ENCODE results near the gene SKAP1. TPM values are rescaled to one million over a fixed set of nuclear protein-coding genes. Genes with fewer than 3 reads are reported as not detected.
A peak's percentile ranks its signal among the peaks of the same experiment; 100 is the strongest.

Gene SKAP1
- total RNA-seq, 1 donor from 2014 or later, result 0.69 TPM

DNA sequence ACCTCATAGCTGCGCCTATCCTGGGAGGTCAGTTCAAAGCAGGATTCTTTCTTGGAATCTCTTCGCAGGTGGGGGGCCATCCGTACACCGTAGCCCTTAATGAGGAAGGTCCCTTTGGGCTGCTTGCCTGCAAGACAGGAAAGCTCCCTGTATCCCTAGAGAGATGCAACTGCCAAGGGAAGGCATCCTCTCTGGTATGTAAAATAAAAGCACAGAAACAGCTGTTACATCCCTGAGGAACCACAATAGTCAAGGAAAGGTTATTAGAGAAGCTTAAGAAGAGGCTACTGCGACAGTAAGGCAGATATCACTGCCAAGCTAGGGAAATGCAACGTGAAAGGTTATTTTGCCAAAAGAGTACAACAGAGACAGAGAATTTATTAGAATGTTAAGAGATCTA is 245.3 kb downstream of the SKAP1 start:
- H3K4me1 Mint-ChIP-seq (ENCODE audit: low read depth), result peaks cover 5% of the 10 kb centered on the region
- no peak for DNase-seq (ENCODE audit: low spot score, unreplicated experiment)
- H3K9me3 Mint-ChIP-seq (ENCODE audit: low read depth), result no peaks in the 10 kb centered on the region
- no peaks in the 10 kb centered on the region for H3K36me3 Mint-ChIP-seq (ENCODE audit: insufficient read depth)
- no peak overlapping the region for H3K4me3 Mint-ChIP-seq (ENCODE audit: low read depth)
- TF ChIP-seq, protein P1, sequence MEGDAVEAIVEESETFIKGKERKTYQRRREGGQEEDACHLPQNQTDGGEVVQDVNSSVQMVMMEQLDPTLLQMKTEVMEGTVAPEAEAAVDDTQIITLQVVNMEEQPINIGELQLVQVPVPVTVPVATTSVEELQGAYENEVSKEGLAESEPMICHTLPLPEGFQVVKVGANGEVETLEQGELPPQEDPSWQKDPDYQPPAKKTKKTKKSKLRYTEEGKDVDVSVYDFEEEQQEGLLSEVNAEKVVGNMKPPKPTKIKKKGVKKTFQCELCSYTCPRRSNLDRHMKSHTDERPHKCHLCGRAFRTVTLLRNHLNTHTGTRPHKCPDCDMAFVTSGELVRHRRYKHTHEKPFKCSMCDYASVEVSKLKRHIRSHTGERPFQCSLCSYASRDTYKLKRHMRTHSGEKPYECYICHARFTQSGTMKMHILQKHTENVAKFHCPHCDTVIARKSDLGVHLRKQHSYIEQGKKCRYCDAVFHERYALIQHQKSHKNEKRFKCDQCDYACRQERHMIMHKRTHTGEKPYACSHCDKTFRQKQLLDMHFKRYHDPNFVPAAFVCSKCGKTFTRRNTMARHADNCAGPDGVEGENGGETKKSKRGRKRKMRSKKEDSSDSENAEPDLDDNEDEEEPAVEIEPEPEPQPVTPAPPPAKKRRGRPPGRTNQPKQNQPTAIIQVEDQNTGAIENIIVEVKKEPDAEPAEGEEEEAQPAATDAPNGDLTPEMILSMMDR (IDR thresholded peaks at IDR 0.05; ENCODE audit: unreplicated experiment), result no peak
- no peak overlapping the region for H3K27ac Mint-ChIP-seq
- peaks cover 36% of the 10 kb centered on the region for H3K27me3 Mint-ChIP-seq

- no peak overlapping the region for H3K4me3 Mint-ChIP-seq (ENCODE audit: low read depth)
- peaks cover 43% of the 10 kb centered on the region for H3K27me3 Mint-ChIP-seq
- H3K4me1 Mint-ChIP-seq (ENCODE audit: low read depth), result peaks cover 5% of the 10 kb centered on the region
- no peak for DNase-seq (ENCODE audit: low spot score, unreplicated experiment)
- no peaks in the 10 kb centered on the region for H3K9me3 Mint-ChIP-seq (ENCODE audit: low read depth)
- H3K36me3 Mint-ChIP-seq (ENCODE audit: insufficient read depth), result no peaks in the 10 kb centered on the region
- H3K27ac Mint-ChIP-seq, result no peak overlapping the region
- TF ChIP-seq, protein P1 (IDR thresholded peaks at IDR 0.05; ENCODE audit: unreplicated experiment), result peak; percentile 48
These were observed 248.4 kb downstream of the SKAP1 start for GRCh38 chr17:48181653-48182052.

DNA sequence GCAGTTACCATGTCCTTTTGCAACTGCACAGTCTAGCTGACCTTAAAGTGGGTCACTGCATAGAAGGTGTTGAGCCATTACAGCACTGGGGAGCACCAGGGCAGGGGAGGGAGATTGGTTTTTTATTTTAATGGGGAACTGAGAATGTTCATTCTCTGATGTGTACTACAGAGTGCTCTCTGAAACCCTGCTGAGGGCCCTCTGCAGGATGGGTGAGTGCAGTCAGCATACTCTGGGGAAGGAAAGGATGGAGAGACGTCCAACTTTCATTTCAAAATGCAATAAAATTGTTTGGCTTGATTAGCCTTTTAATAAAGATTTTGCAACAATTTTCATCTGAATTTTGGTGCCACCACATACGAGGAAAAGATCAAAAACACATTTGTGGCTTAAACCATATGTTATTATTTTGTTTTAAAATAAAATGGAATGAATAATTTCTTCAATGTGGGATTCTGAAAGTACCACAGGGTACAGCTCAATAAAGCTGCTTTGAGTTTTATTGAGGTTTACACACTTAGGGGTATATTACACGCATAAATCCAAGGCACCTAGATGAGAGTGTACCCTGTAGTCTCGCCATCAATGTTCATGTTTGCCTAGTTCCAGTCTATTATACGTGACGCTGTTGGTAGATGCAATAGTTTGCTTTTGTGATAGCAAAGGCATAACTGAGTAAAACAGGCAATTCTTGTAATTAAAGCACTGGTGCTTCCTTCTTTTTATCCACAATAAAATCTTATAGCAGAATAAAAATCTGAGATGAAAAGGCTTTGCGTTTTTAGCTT is 249.0 kb downstream of the SKAP1 start:
- peaks cover 5% of the 10 kb centered on the region for H3K4me1 Mint-ChIP-seq (ENCODE audit: low read depth)
- H3K9me3 Mint-ChIP-seq (ENCODE audit: low read depth), result no peaks in the 10 kb centered on the region
- DNase-seq (ENCODE audit: low spot score, unreplicated experiment), result no peak
- peaks cover 42% of the 10 kb centered on the region for H3K27me3 Mint-ChIP-seq
- no peak overlapping the region for H3K4me3 Mint-ChIP-seq (ENCODE audit: low read depth)
- TF ChIP-seq, protein P1 (IDR thresholded peaks at IDR 0.05; ENCODE audit: unreplicated experiment), result no peak
- H3K27ac Mint-ChIP-seq, result no peak overlapping the region
- no peaks in the 10 kb centered on the region for H3K36me3 Mint-ChIP-seq (ENCODE audit: insufficient read depth)

- Mint-ChIP-seq H3K27me3 (peaks cover 30% of the 10 kb centered on the region), H3K9me3 (ENCODE audit: low read depth) (no peaks in the 10 kb centered on the region), H3K4me1 (ENCODE audit: low read depth) (peaks cover 5% of the 10 kb centered on the region), H3K36me3 (ENCODE audit: insufficient read depth) (no peaks in the 10 kb centered on the region), H3K4me3 (ENCODE audit: low read depth) (no peak overlapping the region), H3K27ac (no peak overlapping the region)
- TF ChIP-seq, protein P1 (IDR thresholded peaks at IDR 0.05; ENCODE audit: unreplicated experiment), result no peak
- no peak for DNase-seq (ENCODE audit: low spot score, unreplicated experiment)
These were observed 250.7 kb downstream of the SKAP1 start for GRCh38 chr17:48179071-48179945.

DNA sequence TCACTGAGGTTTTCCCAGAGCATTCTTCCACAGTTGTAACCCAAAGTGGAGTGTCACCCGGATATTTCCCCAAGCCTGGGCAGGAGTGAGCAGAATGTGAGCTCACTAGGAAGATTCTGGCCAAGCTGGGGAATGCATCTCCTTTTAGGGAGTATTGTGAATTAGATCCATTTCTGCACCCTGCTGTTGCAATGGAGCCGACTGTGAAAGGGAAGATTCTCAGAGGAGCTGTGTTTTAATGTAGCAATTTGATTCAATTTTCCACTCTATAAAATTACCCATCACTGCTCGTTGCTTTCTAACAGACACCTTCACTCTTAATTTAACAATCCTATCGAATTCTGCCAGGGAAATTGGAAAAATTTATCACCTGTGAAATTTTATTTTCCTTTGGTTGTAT is 251.7 kb downstream of the SKAP1 start:
- Mint-ChIP-seq H3K27me3 (peaks cover 33% of the 10 kb centered on the region), H3K4me1 (ENCODE audit: low read depth) (peaks cover 5% of the 10 kb centered on the region), H3K4me3 (ENCODE audit: low read depth) (no peak overlapping the region)

More for the DNA sequence above, 251.7 kb downstream of the SKAP1 start:
- no peak for DNase-seq (ENCODE audit: low spot score, unreplicated experiment)
- Mint-ChIP-seq H3K27ac (no peak overlapping the region), H3K36me3 (ENCODE audit: insufficient read depth) (no peaks in the 10 kb centered on the region), H3K9me3 (ENCODE audit: low read depth) (no peaks in the 10 kb centered on the region)
- TF ChIP-seq, protein P1 (IDR thresholded peaks at IDR 0.05; ENCODE audit: unreplicated experiment), result no peak

All from progenitor cell of endocrine pancreas (in vitro differentiated cells).